NOMO-1 treated with DMSO at 0.1 percent for 48 hours (cell line): ENCODE data around the gene C3orf70.
A peak's percentile ranks its signal among the peaks of the same experiment; 100 is the strongest.

Source experiments
- DNase-seq: peaks from one replicate; lab custom pipeline; 2025; ENCODE audit not compliant: unreplicated experiment; lab: John Stamatoyannopoulos, UW

C3orf70 gene

DNA sequence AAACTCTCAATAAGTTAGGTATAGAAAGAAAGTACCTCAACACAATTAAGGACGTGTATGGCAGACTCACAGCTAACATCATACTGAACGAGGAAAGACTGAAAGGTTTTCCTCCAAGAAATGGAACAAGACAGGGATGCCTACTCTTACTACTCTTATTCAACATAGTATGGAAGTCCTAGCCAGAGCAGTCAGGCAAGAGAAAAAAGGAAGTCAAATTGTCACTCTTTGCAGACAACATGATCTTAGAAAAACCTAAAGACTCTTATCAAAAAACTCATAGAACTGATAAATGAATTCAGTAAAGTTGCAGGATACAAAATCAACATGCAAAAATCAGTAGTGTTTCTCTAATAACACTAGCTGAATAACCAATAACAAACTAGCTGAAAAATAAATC lies 96.0 kb downstream of the C3orf70 start:
- peak; percentile 43 for DNase-seq

DNA sequence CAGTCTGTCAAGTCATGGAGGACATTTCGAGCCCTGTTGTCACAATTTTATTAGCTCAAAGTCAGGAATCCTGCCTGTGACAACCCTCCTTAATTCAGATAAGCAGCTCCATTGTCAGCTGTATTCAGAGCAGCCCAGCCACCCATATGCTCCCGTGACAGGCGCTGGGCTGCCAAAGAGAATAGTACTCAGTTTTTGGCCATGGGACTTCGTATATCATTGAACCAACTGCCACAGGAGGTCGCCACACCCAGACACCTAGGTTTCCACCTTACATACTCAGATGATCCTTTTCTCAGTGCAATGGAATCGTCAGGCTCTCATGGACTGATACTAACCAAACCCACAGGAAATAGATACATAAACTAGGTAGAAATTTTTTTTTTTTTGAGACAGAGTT lies 100.2 kb downstream of the C3orf70 start:
- DNase-seq: no peak

DNA sequence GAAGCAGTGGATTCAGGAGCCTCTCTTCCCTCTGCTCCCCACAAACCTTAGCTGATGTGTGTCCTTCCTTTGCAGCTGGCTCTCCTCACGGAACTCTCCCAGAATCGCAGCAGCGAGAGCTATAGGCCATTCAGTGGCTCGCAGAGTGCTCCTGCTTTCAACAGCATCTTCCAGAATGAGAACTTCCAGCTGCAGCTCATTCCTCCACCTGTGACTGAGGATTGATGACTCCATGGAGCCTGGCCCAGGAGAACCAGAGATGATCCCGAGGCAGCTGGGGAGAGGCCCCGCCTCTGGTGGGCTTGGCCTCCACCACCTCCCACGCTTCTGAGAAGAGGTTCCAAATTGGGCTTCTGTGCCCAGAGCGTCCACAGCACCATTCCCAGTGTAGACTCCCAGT lies 101.1 kb downstream of the C3orf70 start:
- DNase-seq: no peak

DNA sequence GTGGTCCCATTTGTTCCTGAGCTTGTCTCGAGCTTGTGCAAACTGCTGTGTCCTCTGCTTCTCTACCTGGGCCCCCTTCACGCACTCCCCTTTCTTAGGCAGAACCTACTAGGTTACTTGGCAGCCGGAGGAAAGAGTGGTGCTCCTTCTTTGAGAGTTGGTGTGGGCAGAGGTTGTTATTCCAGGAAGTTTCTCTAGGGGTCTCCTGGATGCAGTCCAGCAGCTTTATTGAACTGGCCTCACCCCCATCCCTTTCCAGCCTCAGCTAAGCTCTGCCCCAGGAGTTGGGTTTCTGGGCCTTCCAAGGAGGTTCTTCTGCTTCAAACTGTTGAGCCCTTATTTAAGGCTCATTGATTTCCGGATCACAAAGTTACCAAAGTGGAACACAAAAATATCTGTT lies 103.2 kb downstream of the C3orf70 start:
- no peak for DNase-seq

DNA sequence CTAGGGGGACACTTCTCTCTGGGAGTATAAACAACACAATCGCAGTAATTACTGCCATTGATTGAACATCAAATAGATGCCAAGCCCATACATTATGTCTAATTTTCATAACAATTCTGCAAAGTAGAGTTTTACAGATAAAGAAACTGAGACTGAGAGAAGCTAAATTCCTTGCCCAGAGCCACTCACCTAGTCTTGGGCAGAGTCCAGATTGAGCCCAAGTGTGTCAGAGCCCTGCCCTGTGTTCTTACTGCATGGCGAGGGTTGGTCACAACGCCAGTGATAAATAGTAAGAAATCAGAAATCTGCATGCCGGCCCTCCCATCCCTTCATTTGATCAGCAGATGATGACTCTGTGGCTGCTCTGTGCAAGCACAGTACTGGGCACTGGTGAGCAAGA lies 106.3 kb downstream of the C3orf70 start:
- no peak for DNase-seq

DNA sequence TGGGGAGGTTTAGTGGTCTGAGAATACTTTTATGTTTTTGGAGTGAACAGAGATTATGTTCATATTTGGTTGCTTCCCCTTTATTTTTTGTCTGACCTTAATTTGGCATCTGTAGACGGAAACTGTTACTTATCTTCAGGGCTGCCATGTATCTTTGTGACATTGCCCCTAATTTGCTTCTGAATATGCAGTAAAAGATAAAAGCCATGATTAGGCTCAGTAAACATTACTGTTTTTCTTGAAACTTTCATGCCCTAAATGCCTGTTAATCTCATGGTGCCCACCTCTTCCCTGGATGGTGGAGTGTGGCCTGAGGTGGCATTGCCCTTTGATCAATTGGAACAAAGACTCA lies 106.7 kb downstream of the C3orf70 start:
- no peak for DNase-seq

DNA sequence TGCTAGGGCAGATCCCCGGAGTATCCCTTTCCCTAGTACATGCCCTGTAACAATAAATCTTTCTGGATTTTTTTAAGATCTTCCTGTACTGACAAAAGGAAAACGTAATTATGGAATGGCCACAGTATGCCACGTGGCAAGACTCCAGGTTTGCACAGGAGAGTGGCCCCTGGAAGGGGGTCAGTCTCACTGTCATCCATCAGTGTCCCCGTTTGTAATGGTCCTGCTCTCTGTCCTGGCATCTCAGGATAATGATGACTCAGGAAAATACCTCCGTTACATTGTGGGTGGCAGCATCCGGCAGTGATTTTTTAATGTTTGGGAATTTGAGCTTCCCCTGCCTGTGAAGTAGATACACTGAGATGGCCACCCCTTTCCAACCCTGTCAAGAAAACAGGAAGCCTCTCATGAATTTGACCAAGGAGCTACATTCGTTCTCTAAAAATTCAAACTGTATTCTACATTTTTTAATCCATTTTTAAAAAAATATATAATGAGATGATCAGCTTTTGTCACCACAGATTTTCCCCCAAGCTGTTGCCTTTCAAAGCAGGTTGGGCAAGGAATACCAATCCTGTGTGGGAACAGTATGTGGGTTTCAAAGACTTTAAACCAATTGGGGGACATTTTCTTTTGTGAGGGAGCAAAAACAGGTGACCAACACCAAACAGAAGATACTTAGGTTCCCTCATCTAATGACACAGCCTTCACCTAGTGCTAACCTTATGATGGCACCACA lies 110.4 kb downstream of the C3orf70 start:
- DNase-seq: no peak

DNA sequence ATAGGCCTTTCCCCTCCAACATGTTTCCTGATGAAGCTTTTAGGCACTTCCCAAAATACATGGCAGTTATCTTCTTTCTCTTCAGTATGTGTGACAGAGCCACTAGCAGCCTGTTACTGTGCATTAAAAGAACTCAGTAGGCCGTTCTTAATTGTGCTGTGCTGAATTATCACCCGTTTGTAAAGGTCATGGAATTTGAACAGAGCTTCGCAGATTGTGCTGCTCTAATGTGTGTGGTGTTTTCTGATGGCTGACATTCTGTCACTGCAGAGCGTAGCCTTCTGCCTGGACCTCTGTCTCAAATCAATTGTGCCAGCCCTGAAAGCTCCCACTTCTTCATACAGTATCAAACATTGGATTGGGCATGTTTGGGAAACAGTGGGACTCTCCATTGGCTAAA lies 111.3 kb downstream of the C3orf70 start:
- DNase-seq: no peak

DNA sequence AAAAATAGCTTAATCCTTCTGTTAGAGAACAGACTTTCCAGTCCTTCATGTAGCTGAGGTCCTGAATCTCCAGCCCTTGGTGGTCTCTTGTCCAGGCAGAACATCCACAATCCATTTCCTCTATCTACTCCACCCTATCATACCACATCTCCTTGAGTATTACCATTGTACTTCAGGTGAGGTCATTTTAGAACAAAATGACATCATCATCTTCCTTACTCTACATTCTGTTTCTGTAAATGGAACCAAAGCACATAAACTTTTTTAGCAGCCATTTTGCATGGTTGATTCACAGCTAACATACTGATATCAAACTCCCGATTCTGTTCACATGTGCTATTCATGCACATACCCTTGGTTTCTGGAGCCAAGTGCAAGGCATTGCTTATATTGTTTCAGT lies 112.4 kb downstream of the C3orf70 start:
- DNase-seq: no peak

DNA sequence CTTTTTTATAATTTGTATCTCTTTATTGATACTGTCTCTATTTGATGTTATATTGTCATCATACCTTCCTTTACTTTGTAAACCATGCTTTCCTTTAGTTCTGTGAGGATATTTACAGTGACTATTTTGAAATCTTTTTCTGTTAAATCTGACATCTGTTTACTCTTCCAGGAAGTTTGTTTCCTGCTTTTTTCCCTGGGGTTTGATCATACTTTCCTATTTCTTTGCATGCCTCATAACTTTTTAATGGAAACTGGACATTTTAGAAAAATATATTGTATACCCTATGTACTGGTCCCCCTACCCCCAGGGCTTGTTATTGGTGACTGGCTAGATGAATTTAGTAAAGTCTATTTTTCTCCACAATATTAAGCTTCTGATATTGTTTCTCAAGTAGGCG lies 115.1 kb downstream of the C3orf70 start:
- no peak for DNase-seq

DNA sequence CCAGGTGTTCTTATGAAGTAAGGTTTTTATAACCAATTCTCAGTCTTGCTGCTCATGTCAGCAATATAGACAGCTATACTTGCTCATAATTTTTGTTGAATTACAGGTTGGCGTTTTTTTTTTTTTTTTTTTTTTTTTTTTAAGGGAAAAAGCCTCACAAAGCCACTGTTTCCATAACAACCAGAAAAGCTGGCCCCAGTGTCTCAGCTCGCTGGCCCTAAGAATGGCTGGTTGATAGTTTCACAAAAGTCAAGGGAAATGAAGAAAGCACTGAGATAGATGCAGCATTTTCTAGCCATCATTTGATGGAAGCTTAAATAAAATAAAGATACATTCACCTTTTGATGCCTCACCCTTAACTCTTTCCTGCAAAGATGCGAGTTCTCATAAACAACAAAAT lies 121.9 kb downstream of the C3orf70 start:
- DNase-seq: no peak

DNA sequence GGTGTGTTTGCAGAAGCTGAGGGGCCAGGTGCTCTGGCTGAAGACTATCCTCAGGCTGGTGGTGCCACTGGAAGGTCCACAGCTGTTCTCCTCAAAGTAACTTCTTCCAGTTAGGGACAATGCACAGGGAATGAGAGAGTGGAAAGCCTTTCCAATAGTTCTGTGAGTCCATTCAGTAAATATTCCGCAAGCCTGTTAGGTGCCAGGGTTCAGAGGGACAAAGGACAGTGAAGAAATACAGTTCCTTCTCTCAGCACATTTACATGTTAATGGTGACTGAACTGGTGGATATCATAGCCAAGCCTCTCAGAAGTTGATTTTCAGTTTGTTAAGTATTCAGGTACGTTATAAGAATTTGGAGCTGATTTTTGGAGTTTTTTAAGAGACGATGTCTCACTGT lies 122.5 kb downstream of the C3orf70 start:
- no peak for DNase-seq

DNA sequence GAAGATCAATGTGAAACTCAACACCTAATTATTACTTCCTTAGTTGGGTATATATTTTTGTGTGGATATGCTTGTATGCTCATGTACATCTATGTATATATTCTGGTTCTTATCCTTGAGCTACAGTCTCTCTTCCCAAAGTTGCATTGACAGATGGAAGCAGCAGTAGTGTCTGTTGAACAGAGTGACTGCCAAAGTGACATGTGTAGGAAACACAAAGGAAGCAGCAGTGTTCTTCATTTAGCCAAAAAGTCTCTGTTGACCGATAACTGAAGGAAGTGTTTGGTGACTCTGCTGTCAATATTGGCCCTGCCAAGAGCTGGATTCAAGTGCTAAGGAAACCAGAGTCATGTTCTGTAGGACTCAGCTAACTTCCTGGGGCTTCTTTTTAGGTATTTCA lies 123.8 kb downstream of the C3orf70 start:
- DNase-seq: no peak

DNA sequence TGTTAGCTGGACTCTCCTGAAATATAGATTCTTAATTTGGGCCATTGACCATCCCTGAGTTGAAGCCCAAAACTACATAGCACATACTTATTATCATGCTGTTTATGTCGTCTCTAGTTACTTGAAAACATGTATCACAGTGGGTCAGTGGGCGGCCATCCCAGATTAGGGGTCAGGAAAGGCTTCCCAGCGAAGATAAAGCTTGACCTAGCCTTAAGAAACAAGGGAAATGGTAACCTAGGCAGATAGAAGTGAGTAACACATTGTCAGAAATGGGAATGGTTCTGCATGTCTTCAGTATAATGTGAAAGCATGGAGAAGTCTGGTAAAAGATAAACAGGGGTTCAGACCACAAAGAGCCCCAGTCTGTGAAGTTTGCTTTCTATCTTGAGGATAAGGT lies 124.7 kb downstream of the C3orf70 start:
- DNase-seq: no peak
